Measurements from ENCODE around the gene PCDHGC4.

DNA sequence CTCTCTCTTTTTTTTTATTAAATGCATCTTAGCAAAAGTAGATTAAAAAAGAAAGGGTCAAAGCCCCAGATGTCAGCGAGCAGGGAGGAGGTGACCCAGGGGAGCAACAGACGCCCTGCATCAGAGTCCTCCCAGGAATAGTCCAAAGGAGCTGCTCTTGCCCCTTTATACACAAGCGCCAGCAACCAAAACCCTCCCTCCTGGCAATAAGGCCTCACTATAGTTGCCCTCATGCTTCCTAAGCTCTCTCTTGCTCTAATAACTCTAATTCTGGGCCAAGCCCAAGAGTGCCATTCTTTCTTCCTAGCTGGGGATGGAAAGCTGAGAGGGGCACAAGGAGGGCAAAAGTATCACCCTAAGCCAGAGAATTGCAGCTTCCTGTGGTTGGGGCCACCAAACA lies 30.3 kb downstream of the PCDHGC4 start:
- no peak for TF ChIP-seq POLR2A (IDR thresholded peaks at IDR 0.05)
- TF ChIP-seq, protein P1, sequence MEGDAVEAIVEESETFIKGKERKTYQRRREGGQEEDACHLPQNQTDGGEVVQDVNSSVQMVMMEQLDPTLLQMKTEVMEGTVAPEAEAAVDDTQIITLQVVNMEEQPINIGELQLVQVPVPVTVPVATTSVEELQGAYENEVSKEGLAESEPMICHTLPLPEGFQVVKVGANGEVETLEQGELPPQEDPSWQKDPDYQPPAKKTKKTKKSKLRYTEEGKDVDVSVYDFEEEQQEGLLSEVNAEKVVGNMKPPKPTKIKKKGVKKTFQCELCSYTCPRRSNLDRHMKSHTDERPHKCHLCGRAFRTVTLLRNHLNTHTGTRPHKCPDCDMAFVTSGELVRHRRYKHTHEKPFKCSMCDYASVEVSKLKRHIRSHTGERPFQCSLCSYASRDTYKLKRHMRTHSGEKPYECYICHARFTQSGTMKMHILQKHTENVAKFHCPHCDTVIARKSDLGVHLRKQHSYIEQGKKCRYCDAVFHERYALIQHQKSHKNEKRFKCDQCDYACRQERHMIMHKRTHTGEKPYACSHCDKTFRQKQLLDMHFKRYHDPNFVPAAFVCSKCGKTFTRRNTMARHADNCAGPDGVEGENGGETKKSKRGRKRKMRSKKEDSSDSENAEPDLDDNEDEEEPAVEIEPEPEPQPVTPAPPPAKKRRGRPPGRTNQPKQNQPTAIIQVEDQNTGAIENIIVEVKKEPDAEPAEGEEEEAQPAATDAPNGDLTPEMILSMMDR (IDR thresholded peaks at IDR 0.05) = no peak

Measured in uterus (tissue), 2 donors.